H1 (cell line): Measurements from ENCODE around the gene HS6ST3. TPM values are rescaled to one million over a fixed set of nuclear protein-coding genes. Genes with fewer than 3 reads are reported as not detected.

ENCODE experiments used
- SP1 ChIP-seq: IDR thresholded peaks from 2 replicates; pipeline ENCODE4 v1.6.1; 2011; ENCODE audit warnings: low read depth, low read length
- polyA plus RNA-seq, 7 experiments: library from polyadenylated mRNA; depleted of rRNA in 3 of 7; stranded (reverse) in 5 of 7; unstranded in 2 of 7; fragments of >200 nt in 5 of 7; fragments of 200-250 nt in 2 of 7; gene quantifications; 1 replicate in 5 of 7; 2 replicates in 1 of 7; 4 replicates in 1 of 7; pipeline versions ENCODE4 v1.2.1 to v1.2.3, GENCODE V29; 2011 to 2013; ENCODE audit warnings: missing spikeins in 2 of 7, mixed read lengths in 2 of 7
- total RNA-seq: library from RNA; stranded (reverse); fragmentation: NEBNext Ultra II Directional; extraction: Animal tissue kit (Norgen Biotek cat#: 25700); gene quantifications from 2 replicates; pipeline ENCODE4 v1.2.1, GENCODE V29; 2021

Gene HS6ST3
- total and polyA plus RNA-seq, 2 of the 8 experiments (the other 6 are each of a cell fraction or from before 2014, with no cell fraction given) = 0.45 to 1.2 TPM

GRCh38 chr13:96109125-96109524 lies 19.2 kb downstream of the HS6ST3 start (continued):
- TF ChIP-seq SP1 = no peak
